HepG2 (cell line): Measurements from ENCODE around the gene TRANK1. TPM values are rescaled to one million over a fixed set of nuclear protein-coding genes. Genes with fewer than 3 reads are reported as not detected.
A peak's percentile ranks its signal among the peaks of the same experiment; 100 is the strongest.

Source experiments
- ATF1 ChIP-seq: IDR thresholded peaks from 2 replicates; pipeline ENCODE4 v1.6.1; 2016; ENCODE audit warnings: mild to moderate bottlenecking, control low read depth
- ATF5 ChIP-seq: sonication (generic); formaldehyde crosslinking; IDR thresholded peaks from 2 replicates; pipeline ENCODE4 v1.4.0; 2020; ENCODE audit warnings: mild to moderate bottlenecking, low read depth, missing genetic modification reagents
- GATAD1 ChIP-seq: IDR thresholded peaks from 2 replicates; pipeline ENCODE4 v1.6.1; 2016; ENCODE audit warnings: missing genetic modification reagents, missing compliant biosample characterization
- HDAC6 ChIP-seq: fragments of 200-600 bp; sonication (generic); IDR thresholded peaks from 2 replicates; pipeline ENCODE4 v1.7.0; 2017; ENCODE audit warnings: mild to moderate bottlenecking, antibody characterized with exemption, low read length, low read depth
- HNF1A ChIP-seq, 2 experiments: sonication (generic) in 1 of 2; formaldehyde crosslinking in 1 of 2; IDR thresholded peaks; 2 replicates each; pipeline versions ENCODE4 v1.4.0 to v1.6.1; 2016 to 2020; ENCODE audit warnings: borderline replicate concordance in 1 of 2, low read depth in 1 of 2, mild to moderate bottlenecking in 1 of 2, missing genetic modification reagents in 1 of 2
- HNF1B ChIP-seq: sonication (generic); formaldehyde crosslinking; IDR thresholded peaks from 2 replicates; pipeline ENCODE4 v1.5.1; 2020; ENCODE audit warnings: mild to moderate bottlenecking, moderate library complexity, missing genetic modification reagents
- HOXD1 ChIP-seq: sonication (generic); formaldehyde crosslinking; IDR thresholded peaks from 2 replicates; pipeline ENCODE4 v1.5.0; 2020; ENCODE audit warnings: missing genetic modification reagents
- MEF2D ChIP-seq: sonication (generic); formaldehyde crosslinking; IDR thresholded peaks from 2 replicates; pipeline ENCODE4 v1.5.1; 2020; ENCODE audit warnings: mild to moderate bottlenecking, missing genetic modification reagents
- MEIS1 ChIP-seq: sonication (generic); formaldehyde crosslinking; IDR thresholded peaks from 2 replicates; pipeline ENCODE4 v1.9.0; 2021; ENCODE audit warnings: mild to moderate bottlenecking, missing genetic modification reagents, moderate library complexity, borderline replicate concordance
- MIXL1 ChIP-seq: IDR thresholded peaks from 2 replicates; pipeline ENCODE4 v1.6.1; 2016
- MTF1 ChIP-seq: sonication (generic); formaldehyde crosslinking; IDR thresholded peaks from 2 replicates; pipeline ENCODE4 v1.5.0; 2020; ENCODE audit warnings: missing genetic modification reagents
- NFE2L2 ChIP-seq: fragments of 150-350 bp; IDR thresholded peaks from 2 replicates; pipeline ENCODE4 v1.6.1; 2014; ENCODE audit warnings: low read length
- PHF20 ChIP-seq: sonication (generic); formaldehyde crosslinking; IDR thresholded peaks from 2 replicates; pipeline ENCODE4 v1.5.0; 2020; ENCODE audit warnings: mild to moderate bottlenecking, missing genetic modification reagents
- PPARG ChIP-seq: conservative IDR thresholded peaks from 2 replicates; pipeline ENCODE4 v1.6.1; 2016; ENCODE audit warnings: missing biosample characterization, missing genetic modification reagents
- RCOR2 ChIP-seq: IDR thresholded peaks from 2 replicates; pipeline ENCODE4 v1.6.1; 2016; ENCODE audit warnings: missing biosample characterization, missing genetic modification reagents
- WIZ ChIP-seq: sonication (generic); formaldehyde crosslinking; IDR thresholded peaks from 2 replicates; pipeline ENCODE4 v1.5.1; 2020; ENCODE audit warnings: mild to moderate bottlenecking, missing genetic modification reagents
- ZNF225 ChIP-seq: sonication (generic); formaldehyde crosslinking; IDR thresholded peaks from 2 replicates; pipeline ENCODE4 v1.4.0; 2020; ENCODE audit warnings: mild to moderate bottlenecking, missing genetic modification reagents
- ZNF331 ChIP-seq: sonication (generic); formaldehyde crosslinking; IDR thresholded peaks from 2 replicates; pipeline ENCODE4 v1.4.0; 2020; ENCODE audit warnings: missing genetic modification reagents
- ZNF33A ChIP-seq: sonication (generic); formaldehyde crosslinking; IDR thresholded peaks from 2 replicates; pipeline ENCODE4 v1.5.1; 2020; ENCODE audit warnings: missing genetic modification reagents, mild to moderate bottlenecking, moderate library complexity, borderline replicate concordance
- ZNF383 ChIP-seq: sonication (generic); formaldehyde crosslinking; IDR thresholded peaks from 2 replicates; pipeline ENCODE4 v1.4.0; 2020; ENCODE audit warnings: missing genetic modification reagents, mild to moderate bottlenecking, borderline replicate concordance
- ZNF44 ChIP-seq: sonication (generic); formaldehyde crosslinking; IDR thresholded peaks from 2 replicates; pipeline ENCODE4 v1.5.1; 2020; ENCODE audit warnings: mild to moderate bottlenecking, missing genetic modification reagents
- ZNF557 ChIP-seq: sonication (generic); formaldehyde crosslinking; IDR thresholded peaks from 2 replicates; pipeline ENCODE4 v1.4.0; 2020; ENCODE audit warnings: missing genetic modification reagents
- ZNF569 ChIP-seq: sonication (generic); formaldehyde crosslinking; IDR thresholded peaks from 2 replicates; pipeline ENCODE4 v1.5.0; 2020; ENCODE audit warnings: mild to moderate bottlenecking, missing genetic modification reagents, moderate library complexity, borderline replicate concordance
- ZNF652 ChIP-seq: IDR thresholded peaks from 2 replicates; pipeline ENCODE4 v1.6.1; 2016; ENCODE audit warnings: low read depth, borderline replicate concordance
- ZNF709 ChIP-seq: sonication (generic); formaldehyde crosslinking; IDR thresholded peaks from 2 replicates; pipeline ENCODE4 v1.5.0; 2020; ENCODE audit warnings: mild to moderate bottlenecking, missing genetic modification reagents
- ZNF768 ChIP-seq: sonication (generic); formaldehyde crosslinking; IDR thresholded peaks from 2 replicates; pipeline ENCODE4 v1.4.0; 2020; ENCODE audit warnings: missing genetic modification reagents
- polyA plus RNA-seq, 8 experiments: library from polyadenylated mRNA; depleted of rRNA in 3 of 8; stranded (reverse) in 7 of 8; unstranded in 1 of 8; fragments of >200 nt; fragmentation: Illumina TruSeq in 4 of 8; extraction: Trizol in 4 of 8; gene quantifications; 2 replicates each; pipeline versions ENCODE4 v1.2.1 to v1.2.3, GENCODE V29; 2011 to 2016; ENCODE audit warnings: low read depth in 4 of 8, missing spikeins in 1 of 8, mixed read lengths in 1 of 8; ENCODE audit not compliant: insufficient read depth in 1 of 8
- total RNA-seq, 5 experiments: library from RNA; depleted of rRNA; stranded (reverse); fragments of >200 nt; fragmentation: Illumina TruSeq; extraction: Trizol; gene quantifications; 2 replicates each; pipeline ENCODE4 v1.2.3, GENCODE V29; 2016; ENCODE audit warnings: low read depth in 1 of 5

TRANK1 gene
- total and polyA plus RNA-seq, 2 of the 13 experiments (the other 11 are each of a cell fraction or from before 2014, with no cell fraction given), result 0.13 to 0.32 TPM

GRCh38 chr3:36919439-36920160, 25.3 kb downstream of the TRANK1 start (continued):
- peak; percentile 94 for TF ChIP-seq HNF1A (IDR thresholded peaks at IDR 0.05; ENCODE audit: low read depth)
- TF ChIP-seq HNF1A (CRISPR knock-in tag; IDR thresholded peaks at IDR 0.05; ENCODE audit: borderline replicate concordance), result peak; percentile 97
- no peak for TF ChIP-seq ZNF557 (CRISPR knock-in tag)
- no peak for TF ChIP-seq MEF2D (CRISPR knock-in tag)
- peak; percentile 38; the same call in 1 of the 2 replicates for TF ChIP-seq HNF1B
- TF ChIP-seq GATAD1 (CRISPR knock-in tag), result no peak
- no peak for TF ChIP-seq ZNF569
- TF ChIP-seq NFE2L2, result no peak
- no peak for TF ChIP-seq RCOR2 (CRISPR knock-in tag)
- no peak for TF ChIP-seq ZNF652 (CRISPR knock-in tag)
- no peak for TF ChIP-seq ZNF44 (CRISPR knock-in tag)
- no peak for TF ChIP-seq PPARG
- TF ChIP-seq MEIS1 (CRISPR knock-in tag), result no peak
- peak; percentile 32; the same call in 1 of the 2 replicates for TF ChIP-seq MIXL1 (CRISPR knock-in tag)
- no peak for TF ChIP-seq PHF20 (CRISPR knock-in tag)
- no peak for TF ChIP-seq ZNF33A
- TF ChIP-seq ZNF225 (CRISPR knock-in tag), result no peak
- TF ChIP-seq ATF1 (CRISPR knock-in tag), result no peak
- no peak for TF ChIP-seq ZNF709 (CRISPR knock-in tag)
- no peak for TF ChIP-seq HDAC6
- no peak for TF ChIP-seq ZNF768 (CRISPR knock-in tag)
- no peak for TF ChIP-seq ATF5 (CRISPR knock-in tag)
- TF ChIP-seq ZNF383, result no peak
- TF ChIP-seq ZNF331 (CRISPR knock-in tag), result peak; percentile 43; the same call in 1 of the 2 replicates
- no peak for TF ChIP-seq WIZ (CRISPR knock-in tag)
- TF ChIP-seq MTF1, result no peak
- TF ChIP-seq HOXD1 (CRISPR knock-in tag), result no peak
